Fibroblast of the aortic adventitia (primary cell): ENCODE results near the gene HS2ST1. TPM values are rescaled to one million over a fixed set of nuclear protein-coding genes. Genes with fewer than 3 reads are reported as not detected.

ENCODE experiments used
- DNase-seq: peaks from one replicate; pipeline ENCODE4 v3.0.0-alpha.2; 2010; ENCODE audit warnings: low read depth
- H3K4me3 ChIP-seq: 2 replicates; pipeline ENCODE4 v1.5.1; 2011; ENCODE audit warnings: low read depth, mild to moderate bottlenecking, control low read depth, low read length, moderate library complexity
- CTCF ChIP-seq: IDR thresholded peaks from 2 replicates; pipeline ENCODE4 v1.5.1; 2011; ENCODE audit warnings: mild to moderate bottlenecking, low read length, control low read depth, inconsistent platforms; ENCODE audit not compliant: insufficient read depth
- total RNA-seq: library from RNA; depleted of rRNA; stranded (reverse); fragments of >200 nt; gene quantifications from 2 replicates; pipeline ENCODE4 v1.2.3, GENCODE V29; 2012; ENCODE audit warnings: low replicate concordance

HS2ST1 gene
- total RNA-seq, 1 donor = 51.0 TPM

- TF ChIP-seq CTCF = no peak
- DNase-seq = no peak
- H3K4me3 ChIP-seq = no peak overlapping the region
These were observed 24.4 kb downstream of the HS2ST1 start for GRCh38 chr1:86938855-86939254.

DNA sequence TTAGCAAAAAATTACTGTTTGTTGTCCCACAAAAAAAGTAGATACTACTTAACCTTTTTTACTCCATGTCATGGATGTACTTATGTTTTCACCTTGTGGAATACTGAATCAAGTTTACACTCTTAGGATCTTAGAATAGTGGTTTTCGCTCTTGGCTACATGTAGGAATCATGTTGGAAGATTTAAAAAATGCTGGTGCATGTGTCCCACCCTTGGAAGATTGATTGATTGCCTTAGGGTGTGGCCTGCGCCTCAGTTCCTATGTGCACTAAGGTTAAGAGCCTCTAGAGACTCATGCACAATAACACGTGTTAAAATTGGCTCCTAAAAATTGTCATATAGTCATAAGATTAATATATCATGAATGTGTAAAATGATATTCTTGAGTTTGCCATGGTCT is 25.0 kb downstream of the HS2ST1 start:
- TF ChIP-seq CTCF = no peak
- DNase-seq = no peak
- H3K4me3 ChIP-seq = no peak overlapping the region

GRCh38 chr1:86940599-86940998 is 26.2 kb downstream of the HS2ST1 start:
- H3K4me3 ChIP-seq = no peak overlapping the region
- DNase-seq = no peak
- TF ChIP-seq CTCF = no peak

DNA sequence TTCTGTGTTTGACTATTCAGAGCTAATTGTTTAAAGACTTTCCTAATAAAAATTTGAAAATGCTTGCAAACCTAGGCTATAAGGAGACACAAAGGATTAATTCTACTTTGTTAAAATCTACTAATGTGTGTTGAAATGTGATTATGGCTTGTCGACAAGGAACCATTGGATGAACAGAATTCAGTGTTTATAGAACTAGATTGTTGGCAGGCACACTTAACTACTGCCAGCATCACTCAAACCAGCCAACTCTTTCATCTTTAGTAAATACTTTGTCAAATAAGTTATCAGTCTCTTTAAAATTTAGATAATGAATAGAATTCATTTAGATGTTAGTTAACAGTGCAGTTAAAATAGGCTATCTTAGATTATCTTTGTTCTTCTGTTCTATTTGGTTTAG is 27.6 kb downstream of the HS2ST1 start:
- H3K4me3 ChIP-seq = no peak overlapping the region
- DNase-seq = no peak
- TF ChIP-seq CTCF = no peak

GRCh38 chr1:86942743-86943142 is 28.3 kb downstream of the HS2ST1 start:
- no peak for TF ChIP-seq CTCF
- H3K4me3 ChIP-seq = no peak overlapping the region
- DNase-seq = no peak

DNA sequence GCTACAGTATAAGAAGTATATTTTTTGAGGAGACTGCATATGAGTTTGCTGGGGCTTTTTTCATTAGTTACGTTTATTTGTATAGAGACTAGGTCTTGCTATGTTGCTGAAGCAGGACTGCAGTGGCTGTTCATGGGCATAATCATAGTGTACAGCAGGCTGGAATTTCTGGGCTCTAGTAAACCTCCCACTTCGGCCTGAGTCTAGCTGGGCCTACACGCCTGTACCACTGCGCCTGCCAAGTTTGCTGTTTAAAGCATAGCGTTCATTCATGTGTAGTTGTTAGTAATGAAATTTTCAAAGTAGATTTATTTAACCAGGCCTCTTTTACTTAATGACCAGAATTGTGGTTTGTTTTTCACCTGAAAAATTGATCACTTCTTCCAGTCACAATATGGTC is 33.8 kb downstream of the HS2ST1 start:
- TF ChIP-seq CTCF = no peak
- peak; percentile 43 for DNase-seq

DNA sequence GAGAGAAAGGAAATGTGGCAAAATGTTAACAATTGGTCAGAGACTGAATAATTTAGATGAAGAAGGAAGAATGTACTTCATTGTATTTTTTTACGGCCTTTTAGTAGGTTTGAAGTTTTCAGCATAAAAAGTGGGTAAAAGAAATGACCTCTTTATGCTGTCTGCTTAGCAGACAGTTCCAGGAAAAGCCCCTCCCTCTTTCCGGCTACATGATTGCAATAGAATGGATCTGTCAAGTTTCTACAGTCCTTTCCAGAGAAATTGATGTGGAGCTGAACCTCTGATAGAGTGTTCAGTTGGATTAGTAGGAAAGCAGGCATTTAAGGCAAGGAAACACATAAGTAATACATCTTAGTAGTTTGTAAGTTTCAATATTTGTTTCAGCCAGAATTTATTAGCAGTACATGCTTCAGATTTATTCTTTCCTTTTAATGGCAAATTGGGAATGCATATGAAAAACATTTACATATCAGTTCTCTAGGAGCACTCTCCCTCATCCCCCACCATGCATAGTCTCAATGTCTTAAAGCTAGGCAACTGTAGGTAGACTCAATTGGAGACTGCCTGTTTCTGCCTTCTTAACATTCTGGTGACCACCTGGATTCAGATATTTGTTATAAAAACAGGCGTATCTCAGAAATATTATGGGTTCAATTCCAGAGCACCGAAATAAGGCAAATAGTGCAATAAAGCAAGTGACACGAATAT is 36.4 kb downstream of the HS2ST1 start:
- no peak overlapping the region for H3K4me3 ChIP-seq
- no peak for DNase-seq
- no peak for TF ChIP-seq CTCF

More for the DNA sequence above, 33.8 kb downstream of the HS2ST1 start:
- H3K4me3 ChIP-seq = no peak overlapping the region
